HFF-Myc (cell line): ENCODE data around the gene PIK3C2G.

Source experiments
- DNase-seq: peaks from one replicate; pipeline ENCODE4 v3.0.0-alpha.2; 2011; ENCODE audit warnings: low read depth; ENCODE audit errors: extremely low read depth
- H3K4me3 ChIP-seq: replicated peaks from 2 replicates; pipeline ENCODE4 v1.5.1; 2011; ENCODE audit warnings: low read depth, mild to moderate bottlenecking, control low read depth, low read length
- TF ChIP-seq, protein P1 (sequence below): IDR thresholded peaks from 2 replicates; pipeline ENCODE4 v1.5.1; 2012; ENCODE audit warnings: mild to moderate bottlenecking, low read depth, low read length, control low read depth; ENCODE audit errors: missing control alignments

Gene PIK3C2G

GRCh38 chr12:18546399-18546798 lies 285.1 kb downstream of the PIK3C2G start:
- TF ChIP-seq, protein P1, sequence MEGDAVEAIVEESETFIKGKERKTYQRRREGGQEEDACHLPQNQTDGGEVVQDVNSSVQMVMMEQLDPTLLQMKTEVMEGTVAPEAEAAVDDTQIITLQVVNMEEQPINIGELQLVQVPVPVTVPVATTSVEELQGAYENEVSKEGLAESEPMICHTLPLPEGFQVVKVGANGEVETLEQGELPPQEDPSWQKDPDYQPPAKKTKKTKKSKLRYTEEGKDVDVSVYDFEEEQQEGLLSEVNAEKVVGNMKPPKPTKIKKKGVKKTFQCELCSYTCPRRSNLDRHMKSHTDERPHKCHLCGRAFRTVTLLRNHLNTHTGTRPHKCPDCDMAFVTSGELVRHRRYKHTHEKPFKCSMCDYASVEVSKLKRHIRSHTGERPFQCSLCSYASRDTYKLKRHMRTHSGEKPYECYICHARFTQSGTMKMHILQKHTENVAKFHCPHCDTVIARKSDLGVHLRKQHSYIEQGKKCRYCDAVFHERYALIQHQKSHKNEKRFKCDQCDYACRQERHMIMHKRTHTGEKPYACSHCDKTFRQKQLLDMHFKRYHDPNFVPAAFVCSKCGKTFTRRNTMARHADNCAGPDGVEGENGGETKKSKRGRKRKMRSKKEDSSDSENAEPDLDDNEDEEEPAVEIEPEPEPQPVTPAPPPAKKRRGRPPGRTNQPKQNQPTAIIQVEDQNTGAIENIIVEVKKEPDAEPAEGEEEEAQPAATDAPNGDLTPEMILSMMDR = no peak
- no peak overlapping the region for H3K4me3 ChIP-seq
- no peak for DNase-seq

- TF ChIP-seq, protein P1 = no peak
- no peak overlapping the region for H3K4me3 ChIP-seq
- DNase-seq = no peak
These were observed 288.3 kb downstream of the PIK3C2G start for GRCh38 chr12:18549598-18549997.

GRCh38 chr12:18551106-18551505 lies 289.8 kb downstream of the PIK3C2G start:
- no peak overlapping the region for H3K4me3 ChIP-seq
- no peak for DNase-seq
- TF ChIP-seq, protein P1 = no peak

DNA sequence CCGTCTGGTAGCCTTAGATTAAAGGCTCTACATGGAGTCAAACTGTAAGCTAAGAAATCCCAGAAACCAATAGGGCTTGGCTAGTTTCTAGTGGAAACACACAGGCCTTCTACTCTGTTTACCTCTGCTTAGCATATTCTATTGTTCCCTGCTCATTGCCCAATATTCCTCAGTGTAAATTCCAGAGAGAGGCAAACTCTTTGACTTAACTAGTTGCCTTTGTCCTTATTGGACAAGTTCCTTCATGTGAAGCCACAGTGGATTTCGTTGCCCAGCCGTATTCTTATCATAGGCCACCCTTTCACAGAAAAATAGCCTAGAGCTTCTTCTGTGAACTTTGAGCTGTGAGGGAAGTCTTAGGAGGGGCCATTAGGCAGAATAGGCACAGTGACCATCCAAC lies 290.4 kb downstream of the PIK3C2G start:
- TF ChIP-seq, protein P1 = no peak
- no peak for DNase-seq

GRCh38 chr12:18552829-18553228 lies 291.5 kb downstream of the PIK3C2G start:
- TF ChIP-seq, protein P1 = no peak
- H3K4me3 ChIP-seq = no peak overlapping the region
- no peak for DNase-seq

More for the DNA sequence above, 290.4 kb downstream of the PIK3C2G start:
- H3K4me3 ChIP-seq = no peak overlapping the region

- no peak overlapping the region for H3K4me3 ChIP-seq
- DNase-seq = no peak
- TF ChIP-seq, protein P1 = no peak
These were observed 294.8 kb downstream of the PIK3C2G start for GRCh38 chr12:18556161-18556560.

GRCh38 chr12:18559242-18559641 lies 297.9 kb downstream of the PIK3C2G start:
- TF ChIP-seq, protein P1 = no peak
- no peak overlapping the region for H3K4me3 ChIP-seq
- DNase-seq = no peak
